ENCODE measurements around the gene LY6G6C.

LY6G6C gene

DNA sequence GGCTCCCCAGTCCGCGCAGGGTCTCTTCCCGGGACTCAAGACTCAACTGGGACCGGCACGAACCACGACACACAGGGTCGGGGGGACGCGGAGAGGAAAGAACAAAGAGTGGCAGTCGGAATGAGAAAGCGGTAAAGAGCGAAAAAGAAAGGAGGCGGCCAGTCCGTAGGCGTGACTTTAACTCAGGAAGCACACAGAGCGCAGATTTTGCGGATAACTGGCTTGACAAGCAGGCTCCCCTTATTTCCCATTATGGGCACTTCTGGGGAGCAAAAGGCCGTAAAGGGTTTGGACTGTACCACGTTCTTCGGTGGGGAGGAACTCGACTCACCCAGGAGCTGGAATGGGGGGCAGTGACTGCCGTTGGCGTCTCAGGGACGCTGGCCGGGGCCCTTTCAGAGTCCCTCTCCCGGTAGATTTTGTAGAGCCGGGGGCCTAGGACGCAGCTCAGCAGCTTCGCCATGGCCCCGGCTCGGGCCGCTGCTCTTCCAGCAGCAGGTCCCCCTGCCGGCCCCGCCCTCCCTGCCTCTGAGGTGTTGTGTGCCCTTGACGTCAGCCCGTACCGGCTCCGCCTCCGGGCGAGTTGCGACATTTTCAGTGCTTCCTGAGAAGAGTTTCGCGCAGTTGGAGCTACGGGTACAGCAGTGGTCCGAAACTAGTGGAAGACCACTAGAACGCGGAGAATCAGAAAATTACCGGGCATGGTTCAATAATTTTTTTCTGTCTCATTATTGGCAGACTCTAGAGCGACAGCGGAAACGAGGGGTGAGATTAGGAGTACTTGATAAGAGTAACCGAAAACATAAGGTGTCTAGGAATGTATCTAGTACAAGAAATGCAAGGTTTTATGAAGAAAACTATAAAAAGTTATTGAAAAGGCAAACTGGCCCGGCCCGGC lies 18.5 kb downstream of the LY6G6C start, which contains the start of gene ABHD16A:
ABHD16A (minus strand) TSS at position 506 of the 898 bp plus-strand sequence; CDS start at position 463, 43 bp downstream.
- peak; percentile 91 to 99 (median 95) for DNase-seq

DNA sequence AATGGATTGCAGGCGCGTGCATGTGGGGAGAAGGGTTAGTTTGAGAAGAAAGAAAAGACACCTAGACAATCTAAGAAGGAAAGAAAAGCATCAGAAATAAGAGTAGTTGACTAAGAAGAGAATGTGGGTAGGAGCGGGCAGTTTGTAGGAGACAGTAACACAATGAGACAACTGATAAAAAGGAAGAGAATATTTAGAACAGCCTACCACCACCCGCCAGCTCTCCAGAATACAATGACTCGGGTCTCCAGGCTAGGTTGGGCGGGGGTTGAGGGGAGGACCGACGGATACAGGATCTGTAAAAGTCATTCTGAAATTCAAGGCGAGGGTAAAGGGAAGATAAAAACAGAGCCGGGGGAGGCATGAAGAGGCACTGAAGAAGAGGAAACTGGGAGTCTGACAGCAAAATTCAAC lies 19.1 kb downstream of the LY6G6C start:
- DNase-seq = no peak

- DNase-seq = no peak
These were observed 19.7 kb downstream of the LY6G6C start for GRCh38 chr6:31701666-31702404.

DNA sequence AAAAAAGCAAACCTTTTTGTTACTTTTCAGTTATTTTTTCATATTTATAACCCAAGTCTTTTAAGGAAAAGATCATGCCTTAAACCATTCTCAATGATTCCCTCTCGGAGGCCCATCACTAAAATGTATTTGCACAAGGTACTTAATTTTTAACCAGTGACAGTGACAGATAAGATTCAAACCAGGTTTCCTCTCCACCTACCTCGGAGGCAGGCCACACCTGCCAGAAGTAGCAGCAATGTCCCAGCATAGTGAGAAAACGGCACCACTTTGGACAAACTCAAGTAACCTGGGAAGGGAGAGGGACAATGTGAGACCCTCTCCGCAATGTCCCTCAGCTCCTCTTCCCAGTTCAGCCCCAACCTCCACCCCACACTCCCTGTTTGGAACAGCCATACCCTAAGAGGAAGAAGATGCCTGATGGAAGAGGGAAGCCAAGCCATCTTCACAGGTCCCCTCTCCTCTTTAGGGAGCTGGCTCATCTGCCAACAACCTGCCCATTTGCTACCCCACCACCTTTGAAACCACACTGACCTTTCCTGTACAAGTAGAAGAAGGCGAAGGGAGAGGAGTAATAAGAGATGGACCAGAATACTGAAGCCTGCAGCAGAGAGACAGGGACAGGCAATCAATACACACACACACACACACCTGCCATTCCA lies 20.7 kb downstream of the LY6G6C start:
- no peak for DNase-seq

GRCh38 chr6:31697555-31697954 lies 24.0 kb downstream of the LY6G6C start:
- DNase-seq = no peak

- no peak for DNase-seq
These were observed 28.0 kb downstream of the LY6G6C start for GRCh38 chr6:31693535-31693934.

GRCh38 chr6:31692886-31693285 lies 28.7 kb downstream of the LY6G6C start:
- DNase-seq = no peak

DNA sequence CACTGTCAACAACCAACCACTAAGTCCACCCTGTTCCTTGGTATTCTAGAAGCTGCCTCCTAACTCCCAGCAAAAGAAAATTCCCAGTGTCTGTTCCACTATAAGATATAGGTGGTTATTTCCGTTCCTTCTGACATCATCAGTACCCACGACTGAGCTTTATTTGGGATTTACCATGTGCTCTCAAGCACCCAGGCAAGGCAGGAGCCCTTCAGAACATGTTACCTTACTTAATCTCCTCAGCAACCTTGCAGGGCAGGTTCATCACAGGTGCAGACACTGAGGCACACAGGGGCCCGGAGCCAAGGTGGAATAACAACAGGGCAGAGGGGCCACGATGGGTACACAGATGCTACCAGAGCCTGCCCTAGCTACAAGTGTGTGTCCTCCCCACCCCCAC lies 29.2 kb downstream of the LY6G6C start:
- no peak for DNase-seq

- DNase-seq = no peak
These were observed 29.9 kb downstream of the LY6G6C start for GRCh38 chr6:31691564-31692108.

- no peak for DNase-seq
These were observed 30.5 kb downstream of the LY6G6C start for GRCh38 chr6:31691078-31691463.

- no peak for DNase-seq
These were observed 31.1 kb downstream of the LY6G6C start for GRCh38 chr6:31690231-31691077.

DNA sequence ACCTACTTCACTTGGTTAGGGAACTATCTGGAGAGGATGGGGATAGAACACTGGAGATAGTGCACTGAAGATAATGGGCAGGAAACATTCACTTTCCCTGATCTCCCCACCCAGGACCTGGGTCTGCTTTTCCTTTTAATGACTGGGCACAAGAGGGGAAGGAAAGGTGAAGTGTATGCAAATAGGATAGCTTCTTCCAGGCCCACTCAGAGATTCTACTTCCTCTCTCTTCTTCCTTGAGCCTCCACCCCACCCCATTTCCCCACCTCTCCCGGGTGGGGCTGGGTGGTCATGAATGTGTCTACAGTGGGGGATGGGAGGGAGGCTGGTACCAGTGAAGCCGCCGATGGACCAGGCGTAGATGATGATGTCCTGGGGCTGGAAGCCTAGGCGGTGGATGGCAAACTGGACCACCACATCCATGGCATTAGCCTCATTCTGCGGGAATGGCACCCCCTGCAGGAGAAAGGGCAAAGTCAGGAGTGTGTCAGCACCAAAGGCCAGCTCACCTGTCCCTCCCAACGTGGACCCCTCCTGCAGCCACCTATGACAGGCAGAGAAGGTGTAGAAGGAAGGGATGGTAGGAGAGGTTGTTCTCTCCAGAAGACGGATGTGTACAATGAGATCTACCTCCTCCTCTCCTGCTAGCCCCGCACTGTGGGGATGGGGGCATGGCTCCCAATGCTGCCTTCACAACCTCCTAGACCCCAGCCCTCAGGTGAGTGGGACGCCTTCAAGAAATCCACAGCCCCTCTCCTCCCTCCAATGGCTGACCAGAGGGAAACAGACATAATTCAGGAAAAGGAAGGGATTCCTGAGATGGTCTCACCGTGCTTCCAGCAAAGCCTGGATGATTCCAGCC lies 32.1 kb downstream of the LY6G6C start:
- DNase-seq = no peak

GRCh38 chr6:31687860-31688693 lies 33.5 kb downstream of the LY6G6C start:
- no peak for DNase-seq

DNA sequence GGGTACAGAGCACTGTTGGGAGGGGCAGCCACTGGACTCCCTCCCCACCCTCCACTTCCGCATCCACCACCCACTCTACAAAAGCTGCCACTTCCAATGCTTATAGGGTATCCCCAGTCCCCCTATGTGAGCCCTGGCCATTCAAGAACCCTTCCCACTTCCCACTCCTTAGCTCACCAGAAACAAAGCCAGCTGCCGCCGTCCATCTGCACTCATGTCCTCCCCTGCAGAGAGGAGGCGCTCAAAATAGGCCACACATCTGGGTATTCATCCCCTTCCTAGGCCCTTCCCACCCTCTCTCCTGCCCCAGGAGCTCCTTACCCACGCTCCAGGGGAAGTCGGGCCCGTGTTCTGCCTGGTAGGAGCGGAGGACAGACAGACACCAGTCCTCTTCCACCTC lies 34.2 kb downstream of the LY6G6C start:
- no peak for DNase-seq

GRCh38 chr6:31686483-31686882 lies 35.1 kb downstream of the LY6G6C start:
- DNase-seq = no peak

GRCh38 chr6:31683591-31683990 lies 38.0 kb downstream of the LY6G6C start:
- DNase-seq = no peak

DNA sequence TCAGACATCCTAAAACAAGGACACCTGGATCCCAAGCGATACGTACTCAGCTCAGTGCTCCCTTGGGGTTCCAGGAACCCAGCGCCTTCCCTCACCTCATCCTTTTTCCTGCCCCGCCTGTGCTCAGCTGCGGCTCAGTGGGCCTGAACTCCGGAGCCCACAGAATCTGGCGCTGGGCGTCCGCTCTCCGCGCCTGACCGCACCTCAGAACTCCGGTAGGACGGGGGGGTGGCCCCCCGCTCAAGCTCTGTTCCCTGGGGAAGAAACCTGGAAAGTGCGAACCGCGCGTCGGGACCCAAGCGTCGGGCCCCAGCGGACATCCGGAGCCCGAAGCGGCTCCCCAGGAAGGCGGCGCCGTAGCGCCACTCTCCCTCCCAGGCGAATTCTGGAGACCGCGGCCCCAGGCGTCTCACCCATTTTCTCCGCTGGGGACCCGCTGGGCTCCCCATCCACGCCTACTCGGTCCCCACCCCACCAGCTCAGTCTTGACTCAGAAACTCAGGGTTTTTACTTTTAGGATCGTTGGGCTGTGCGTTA lies 40.3 kb downstream of the LY6G6C start:
- peak in 3 of 5 donors; percentile 26 to 40 (median 32) for DNase-seq

DNA sequence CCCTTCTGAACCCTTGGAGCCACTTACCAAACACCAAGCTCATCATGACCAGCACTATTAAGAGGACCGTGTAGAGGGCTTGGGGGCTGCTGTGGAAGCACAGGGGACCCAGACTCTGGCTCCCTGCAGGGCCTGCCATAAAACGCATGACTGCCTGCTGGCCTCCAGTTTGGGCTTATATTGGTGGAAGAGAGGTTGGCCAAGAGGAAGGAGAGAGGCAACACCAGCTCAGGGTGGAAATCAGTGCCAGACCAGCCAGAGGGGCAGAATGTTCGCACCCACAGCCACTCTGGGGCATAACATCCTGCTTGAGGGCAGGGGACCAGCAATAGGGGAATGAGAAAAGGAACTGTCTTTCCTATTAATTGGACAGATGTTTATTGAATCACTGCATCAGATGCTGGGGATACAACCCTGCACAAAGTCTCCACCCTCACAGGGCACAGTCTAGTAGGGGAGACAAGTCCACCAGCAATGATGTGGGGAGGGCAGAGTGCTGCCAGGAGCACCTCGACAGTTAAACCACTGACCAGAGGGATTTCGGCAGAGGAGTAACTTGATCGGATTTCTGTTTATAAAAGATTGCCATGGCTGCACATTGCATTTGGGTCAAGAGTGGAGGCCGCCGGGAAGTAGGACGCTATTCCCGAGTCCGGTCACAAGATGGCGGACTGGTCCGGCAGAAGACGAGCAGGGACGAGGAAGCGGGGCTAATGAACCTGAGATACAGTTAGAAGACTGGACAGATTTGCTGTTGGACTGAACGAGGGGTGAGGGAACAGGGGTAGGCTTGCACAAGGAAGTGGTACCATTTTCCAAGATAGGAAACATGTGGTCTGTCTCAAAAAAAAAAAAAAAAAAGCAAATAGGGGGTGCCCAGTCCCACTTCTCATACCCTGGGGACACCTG lies 41.1 kb downstream of the LY6G6C start, which contains the start of gene LY6G5C:
LY6G5C (minus strand) TSS at position 842 of the 909 bp plus-strand sequence; CDS start at position 148, 694 bp downstream.
- DNase-seq = peak; percentile 22 to 79 (median 49)

Data from T-helper 1 cell (primary cell).